ENCODE data around the gene PDXP. TPM values are rescaled to one million over a fixed set of nuclear protein-coding genes. Genes with fewer than 3 reads are reported as not detected.

PDXP gene
- total and polyA plus RNA-seq, 2 of the 4 experiments (the other 2 are of a cell fraction) = 5.4 to 24.1 TPM

DNA sequence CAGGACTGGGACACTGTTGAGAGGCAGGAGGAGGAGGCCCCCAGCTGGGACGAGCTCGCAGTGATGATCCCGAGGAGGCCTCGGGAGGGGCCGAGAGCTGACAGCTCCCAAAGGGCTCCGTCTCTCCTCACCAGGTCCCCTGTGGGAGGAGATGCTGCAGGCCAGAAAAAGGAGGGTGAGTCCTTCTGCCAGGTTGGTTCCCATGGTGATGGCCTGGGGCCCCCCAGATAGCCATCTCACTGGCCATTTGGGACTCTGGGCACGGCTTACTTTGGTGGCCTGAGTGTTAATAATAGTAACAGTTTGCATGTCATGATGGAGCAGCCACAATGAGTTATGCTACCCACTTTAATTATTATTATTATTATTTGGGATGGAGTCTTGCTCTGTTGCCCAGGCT, 57.2 kb downstream of the PDXP start:
- Histone ChIP-seq H3K4ac (ENCODE audit: low read depth, low read length) (no peak overlapping the region), H3K36me3 (ENCODE audit: control insufficient read depth, insufficient read depth, low read length) (no peaks in the 10 kb centered on the region), H3K9me1 (ENCODE audit: insufficient read depth, low read length) (no peaks in the 10 kb centered on the region), H3K18ac (ENCODE audit: low read depth, low read length) (no peak overlapping the region), H2AK5ac (ENCODE audit: low read depth, low read length) (no peak overlapping the region), H4K91ac (ENCODE audit: insufficient read depth, low read depth, low read length) (no peak overlapping the region), H3K79me1 (ENCODE audit: low read depth in 1 of 2, low read length in 2 of 2) (no peaks in the 10 kb centered on the region), H3K56ac (ENCODE audit: extremely low read depth, insufficient read depth, low read length) (no peak overlapping the region), H2BK15ac (ENCODE audit: low read depth, low read length) (no peak overlapping the region), H2AFZ (replicated peaks; ENCODE audit: low read length, poor library complexity) (no peak overlapping the region), H3K9ac (ENCODE audit: low read depth, low read length) (no peak overlapping the region), H3K4me1 (ENCODE audit: control insufficient read depth, insufficient read depth, low read length) (no peaks in the 10 kb centered on the region), H3K14ac (replicated peaks; ENCODE audit: low read depth, low read length) (no peak overlapping the region), H2BK5ac (ENCODE audit: low read depth, low read length, poor library complexity, severe bottlenecking) (no peak overlapping the region), H2AK9ac (replicated peaks; ENCODE audit: low read depth, low read length, poor library complexity) (no peak overlapping the region), H2BK120ac (ENCODE audit: low read depth, low read length) (no peak overlapping the region), H3K4me3 (ENCODE audit: insufficient read depth, low read depth, low read length) (no peak overlapping the region), H3K23ac (ENCODE audit: low read depth, low read length) (no peak overlapping the region), H3K27ac (ENCODE audit: insufficient read depth, low read length) (no peak overlapping the region), H3K9me3 (ENCODE audit: control insufficient read depth, insufficient read depth, low read length) (no peaks in the 10 kb centered on the region), H4K8ac (ENCODE audit: low read depth in 2 of 2, low read length in 2 of 2) (no peak overlapping the region), H3K27me3 (ENCODE audit: control insufficient read depth, insufficient read depth, low read length) (no peaks in the 10 kb centered on the region), H3K4me2 (ENCODE audit: low read depth, low read length) (no peak overlapping the region), H4K20me1 (ENCODE audit: insufficient read depth, low read length) (no peaks in the 10 kb centered on the region), H4K5ac (ENCODE audit: low read depth, low read length) (no peak overlapping the region), H2BK20ac (ENCODE audit: low read depth, low read length) (no peak overlapping the region)
- ATAC-seq (ENCODE audit: low read depth) (no peak), DNase-seq (no peak)
- no TSS peak for BruUV-seq (replicated peaks)
- in situ Hi-C loops (cut with MboI; ENCODE audit: low sequenced_read_pairs) = no loop called here
- CTCF ChIA-PET = no interaction called here
- no peak for TF ChIP-seq MXI1 (IDR thresholded peaks at IDR 0.05; ENCODE audit: borderline replicate concordance, low read depth, low read length)
- TF ChIP-seq RCOR1 (IDR thresholded peaks at IDR 0.05; ENCODE audit: insufficient replicate concordance, low read length) = no peak
- no peak for TF ChIP-seq BHLHE40 (IDR thresholded peaks at IDR 0.05; ENCODE audit: low read depth, low read length)
- TF ChIP-seq MAFK (IDR thresholded peaks at IDR 0.05; ENCODE audit: low read depth, low read length) = no peak
- no peak for TF ChIP-seq MAZ (IDR thresholded peaks at IDR 0.05; ENCODE audit: borderline replicate concordance, low read depth, low read length)
- TF ChIP-seq, protein P1, sequence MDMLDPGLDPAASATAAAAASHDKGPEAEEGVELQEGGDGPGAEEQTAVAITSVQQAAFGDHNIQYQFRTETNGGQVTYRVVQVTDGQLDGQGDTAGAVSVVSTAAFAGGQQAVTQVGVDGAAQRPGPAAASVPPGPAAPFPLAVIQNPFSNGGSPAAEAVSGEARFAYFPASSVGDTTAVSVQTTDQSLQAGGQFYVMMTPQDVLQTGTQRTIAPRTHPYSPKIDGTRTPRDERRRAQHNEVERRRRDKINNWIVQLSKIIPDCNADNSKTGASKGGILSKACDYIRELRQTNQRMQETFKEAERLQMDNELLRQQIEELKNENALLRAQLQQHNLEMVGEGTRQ (IDR thresholded peaks at IDR 0.05; ENCODE audit: low read depth, low read length) = no peak
- TF ChIP-seq, protein P2, sequence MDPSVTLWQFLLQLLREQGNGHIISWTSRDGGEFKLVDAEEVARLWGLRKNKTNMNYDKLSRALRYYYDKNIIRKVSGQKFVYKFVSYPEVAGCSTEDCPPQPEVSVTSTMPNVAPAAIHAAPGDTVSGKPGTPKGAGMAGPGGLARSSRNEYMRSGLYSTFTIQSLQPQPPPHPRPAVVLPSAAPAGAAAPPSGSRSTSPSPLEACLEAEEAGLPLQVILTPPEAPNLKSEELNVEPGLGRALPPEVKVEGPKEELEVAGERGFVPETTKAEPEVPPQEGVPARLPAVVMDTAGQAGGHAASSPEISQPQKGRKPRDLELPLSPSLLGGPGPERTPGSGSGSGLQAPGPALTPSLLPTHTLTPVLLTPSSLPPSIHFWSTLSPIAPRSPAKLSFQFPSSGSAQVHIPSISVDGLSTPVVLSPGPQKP (IDR thresholded peaks at IDR 0.05; ENCODE audit: borderline replicate concordance, low read depth, low read length) = no peak
- no peak for TF ChIP-seq SMC3 (IDR thresholded peaks at IDR 0.05; ENCODE audit: low read depth, low read length)
- TF ChIP-seq RFX5 (IDR thresholded peaks at IDR 0.05; ENCODE audit: low read depth, low read length) = no peak
- TF ChIP-seq POLR2A (IDR thresholded peaks at IDR 0.05; ENCODE audit: low read depth, low read length) = no peak
- TF ChIP-seq FOS (IDR thresholded peaks at IDR 0.05; ENCODE audit: low read depth, low read length) = no peak
- TF ChIP-seq RAD21 (IDR thresholded peaks at IDR 0.05; ENCODE audit: low read length) = no peak
- no peak for TF ChIP-seq NFE2L2 (IDR thresholded peaks at IDR 0.05; ENCODE audit: low read depth, low read length)
- no peak for TF ChIP-seq CEBPB (IDR thresholded peaks at IDR 0.05; ENCODE audit: low read depth, low read length)
- no peak for TF ChIP-seq CHD1 (IDR thresholded peaks at IDR 0.05; ENCODE audit: low read depth, low read length)
- intact Hi-C loops (cut with micrococcal nuclease) = no loop called here
- WGBS, 2 experiments (ENCODE audit: extremely low coverage in 2 of 2, insufficient read length in 1 of 2) = no CpG with 5 or more reads among the region's 7 CpGs
- dilution Hi-C loops (cut with HindIII; ENCODE audit: low sequenced_read_pairs, unreplicated experiment) = no loop called here
- POLR2A ChIA-PET (ENCODE audit: unreplicated experiment) = no interaction called here
